C4-2B (cell line): ENCODE results near the gene ANO10.
"Not testable (repeated sequence)": the region's sequence is repeated elsewhere in the genome, so short reads cannot be mapped to it uniquely, and the experiment has no call there.

ENCODE experiments used
- CTCF ChIP-seq: fragments of 450-650 bp; conservative IDR thresholded peaks from 2 replicates; pipeline ENCODE4 v1.5.1; 2017; ENCODE audit warnings: mild to moderate bottlenecking
- ZFX ChIP-seq: fragments of 450-650 bp; IDR thresholded peaks from 2 replicates; pipeline ENCODE4 v1.6.1; 2017

- not testable (repeated sequence) for TF ChIP-seq CTCF, ZFX
Observed at GRCh38 chr3:43478839-43479238, 143.0 kb downstream of the ANO10 start.
